Chondrocyte (in vitro differentiated cells): ENCODE results near the gene ANKMY1. TPM values are rescaled to one million over a fixed set of nuclear protein-coding genes. Genes with fewer than 3 reads are reported as not detected.

Experiments used
- DNase-seq: peaks from one replicate; pipeline ENCODE4 v3.0.0; 2021; ENCODE audit warnings: mixed read lengths, low spot score
- H3K27ac Mint-ChIP-seq: one replicate; pipeline ENCODE4 v1.8.0; 2021; ENCODE audit warnings: mild to moderate bottlenecking, moderate library complexity, mixed read lengths; ENCODE audit not compliant: unreplicated experiment
- H3K27me3 Mint-ChIP-seq: 2 replicates; pipeline ENCODE4 v1.8.0; 2021; ENCODE audit warnings: low read depth, mixed read lengths
- H3K36me3 Mint-ChIP-seq: 2 replicates; pipeline ENCODE4 v1.8.0; 2021; ENCODE audit warnings: low read depth, mixed read lengths
- H3K4me1 Mint-ChIP-seq: 2 replicates; pipeline ENCODE4 v1.8.0; 2021; ENCODE audit warnings: low read depth, mild to moderate bottlenecking, mixed read lengths
- H3K4me3 Mint-ChIP-seq: one replicate; pipeline ENCODE4 v1.8.0; 2021; ENCODE audit warnings: mild to moderate bottlenecking, moderate library complexity, mixed read lengths; ENCODE audit not compliant: unreplicated experiment
- H3K9me3 Mint-ChIP-seq: 2 replicates; pipeline ENCODE4 v1.8.0; 2021; ENCODE audit warnings: low read depth, mixed read lengths
- total RNA-seq: library from RNA; stranded (reverse); gene quantifications from 3 replicates; pipeline ENCODE4 v1.2.1, GENCODE V29; 2021
- TF ChIP-seq, protein P1 (sequence below): fragments of 200-600 bp; sonication (generic); IDR thresholded peaks from 2 replicates; pipeline ENCODE4 v1.5.0; 2021; ENCODE audit warnings: antibody characterized with exemption, mild to moderate bottlenecking, moderate library complexity

Gene ANKMY1
- total RNA-seq, 1 donor from 2014 or later = 10.8 TPM

DNA sequence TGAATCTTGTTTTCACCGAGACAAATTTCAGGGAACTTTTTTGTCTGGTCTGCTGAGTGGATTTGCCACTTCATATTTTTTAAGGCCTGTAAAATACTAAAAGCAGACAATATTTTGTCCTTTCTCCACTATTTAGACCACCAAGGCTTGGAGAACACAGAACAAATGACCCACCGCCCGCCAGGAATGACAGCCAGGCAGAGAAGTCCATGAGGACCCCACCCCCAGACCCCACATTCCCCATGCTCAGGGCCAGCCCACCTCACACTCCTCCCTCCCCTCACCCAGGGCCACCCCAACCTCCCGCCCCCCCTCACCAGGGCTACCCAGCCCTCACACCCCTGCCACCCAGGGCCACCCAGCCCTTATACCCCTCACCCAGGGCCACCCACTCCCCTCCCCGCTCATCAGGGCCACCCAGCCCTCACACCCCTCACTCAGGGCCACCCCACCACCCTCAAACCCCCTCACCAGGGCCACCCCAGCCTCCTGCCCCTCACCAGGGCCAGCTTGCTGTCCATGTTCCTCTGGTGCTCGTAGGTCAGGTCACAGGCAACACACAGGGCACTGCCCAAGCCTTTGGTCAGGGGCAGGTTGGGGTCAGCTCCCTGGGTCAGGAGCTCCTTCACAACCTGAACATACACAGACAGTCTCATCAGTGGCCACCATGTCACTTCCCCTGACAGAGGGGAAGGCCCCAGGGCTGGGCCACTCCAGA is 50.6 kb downstream of the ANKMY1 start:
- Mint-ChIP-seq H3K4me1 (no peaks in the 10 kb centered on the region), H3K27ac (no peak overlapping the region), H3K36me3 (peaks cover 15% of the 10 kb centered on the region), H3K27me3 (no peaks in the 10 kb centered on the region), H3K9me3 (no peaks in the 10 kb centered on the region), H3K4me3 (no peak overlapping the region)
- DNase-seq = peak; percentile 74
- TF ChIP-seq, protein P1, sequence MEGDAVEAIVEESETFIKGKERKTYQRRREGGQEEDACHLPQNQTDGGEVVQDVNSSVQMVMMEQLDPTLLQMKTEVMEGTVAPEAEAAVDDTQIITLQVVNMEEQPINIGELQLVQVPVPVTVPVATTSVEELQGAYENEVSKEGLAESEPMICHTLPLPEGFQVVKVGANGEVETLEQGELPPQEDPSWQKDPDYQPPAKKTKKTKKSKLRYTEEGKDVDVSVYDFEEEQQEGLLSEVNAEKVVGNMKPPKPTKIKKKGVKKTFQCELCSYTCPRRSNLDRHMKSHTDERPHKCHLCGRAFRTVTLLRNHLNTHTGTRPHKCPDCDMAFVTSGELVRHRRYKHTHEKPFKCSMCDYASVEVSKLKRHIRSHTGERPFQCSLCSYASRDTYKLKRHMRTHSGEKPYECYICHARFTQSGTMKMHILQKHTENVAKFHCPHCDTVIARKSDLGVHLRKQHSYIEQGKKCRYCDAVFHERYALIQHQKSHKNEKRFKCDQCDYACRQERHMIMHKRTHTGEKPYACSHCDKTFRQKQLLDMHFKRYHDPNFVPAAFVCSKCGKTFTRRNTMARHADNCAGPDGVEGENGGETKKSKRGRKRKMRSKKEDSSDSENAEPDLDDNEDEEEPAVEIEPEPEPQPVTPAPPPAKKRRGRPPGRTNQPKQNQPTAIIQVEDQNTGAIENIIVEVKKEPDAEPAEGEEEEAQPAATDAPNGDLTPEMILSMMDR = no peak

DNA sequence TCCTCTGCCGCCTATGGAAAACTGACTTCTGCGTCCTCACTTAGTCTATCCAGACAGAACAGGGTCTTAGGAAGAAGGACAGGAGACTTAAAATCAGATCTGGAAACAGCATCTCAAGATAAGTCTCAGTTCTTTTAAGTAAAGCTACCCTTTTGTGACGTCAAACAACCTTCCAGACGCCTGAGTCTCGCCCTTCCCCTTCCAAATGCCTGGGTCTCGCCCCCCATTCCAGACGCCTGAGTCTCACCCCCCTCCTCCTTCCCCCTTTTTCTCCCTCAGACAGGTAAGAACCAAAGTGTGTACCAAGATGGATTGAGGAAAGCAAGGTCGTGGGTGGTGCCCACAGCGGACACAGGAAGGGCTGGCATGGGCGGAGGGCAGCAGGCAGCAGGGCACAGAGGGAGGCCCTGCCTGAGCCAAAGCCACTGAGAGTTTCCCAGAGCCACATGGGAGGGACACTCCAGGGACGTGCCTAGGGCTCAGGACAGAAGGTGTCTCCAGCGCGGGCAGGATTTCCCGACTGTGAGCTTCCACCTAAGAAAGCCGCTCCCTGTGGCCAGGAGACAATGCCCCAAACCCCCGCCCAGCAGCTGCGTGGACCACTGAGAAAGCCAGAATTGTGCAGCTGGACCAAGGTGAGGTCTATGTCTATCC is 51.3 kb downstream of the ANKMY1 start:
- TF ChIP-seq, protein P1 = no peak
- Mint-ChIP-seq H3K27me3 (no peaks in the 10 kb centered on the region), H3K4me1 (no peaks in the 10 kb centered on the region), H3K27ac (no peak overlapping the region), H3K9me3 (no peaks in the 10 kb centered on the region), H3K4me3 (no peak overlapping the region), H3K36me3 (peaks cover 15% of the 10 kb centered on the region)
- DNase-seq = peak; percentile 63

DNA sequence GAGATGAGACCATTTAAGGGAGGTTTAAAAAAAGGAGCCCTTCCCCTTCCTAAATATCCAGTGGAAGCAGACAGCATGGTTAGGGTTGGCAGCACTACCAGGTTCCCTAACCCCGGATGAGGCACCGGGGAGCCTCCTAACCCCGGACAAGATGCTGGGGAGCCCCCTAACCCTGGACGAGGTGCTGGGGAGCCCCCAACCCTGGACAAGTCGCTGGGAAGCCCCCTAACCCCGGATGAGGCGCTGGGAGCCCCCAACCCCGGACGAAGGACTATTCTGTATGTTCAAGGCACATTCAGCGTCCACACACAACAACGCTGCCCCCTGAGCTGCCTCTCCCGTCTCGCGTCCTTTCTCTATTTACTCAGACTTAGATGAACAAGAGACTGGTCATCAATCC is 51.9 kb downstream of the ANKMY1 start:
- no peaks in the 10 kb centered on the region for H3K9me3 Mint-ChIP-seq
- H3K27ac Mint-ChIP-seq = no peak overlapping the region
- no peaks in the 10 kb centered on the region for H3K4me1 Mint-ChIP-seq
- TF ChIP-seq, protein P1 = no peak
- no peak overlapping the region for H3K4me3 Mint-ChIP-seq
- no peaks in the 10 kb centered on the region for H3K27me3 Mint-ChIP-seq
- peak; percentile 59 for DNase-seq
- H3K36me3 Mint-ChIP-seq = peaks cover 13% of the 10 kb centered on the region

DNA sequence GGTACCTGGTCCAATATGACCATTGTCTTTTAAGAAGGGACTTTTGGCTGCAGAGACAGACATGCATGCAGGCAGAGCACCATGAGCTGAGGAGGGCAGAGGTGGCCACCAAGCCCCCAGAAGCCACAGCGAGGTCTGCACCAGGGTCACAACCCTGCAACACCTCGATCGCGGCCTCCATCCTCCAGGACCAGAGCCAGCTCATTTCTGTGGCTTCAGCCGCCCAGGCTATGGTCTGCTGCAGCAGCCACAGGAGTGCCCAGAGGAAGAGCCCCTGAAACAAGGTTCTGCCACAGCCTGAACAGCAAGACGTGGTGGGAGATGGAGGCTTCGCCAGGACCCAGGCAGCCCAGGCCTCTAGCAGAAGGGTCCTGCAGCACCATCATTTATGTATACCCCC is 53.9 kb downstream of the ANKMY1 start:
- Mint-ChIP-seq H3K9me3 (no peaks in the 10 kb centered on the region), H3K27ac (no peak overlapping the region), H3K4me3 (no peak overlapping the region), H3K27me3 (no peaks in the 10 kb centered on the region), H3K36me3 (peaks cover 9% of the 10 kb centered on the region), H3K4me1 (no peaks in the 10 kb centered on the region)
- DNase-seq = peak; percentile 67
- TF ChIP-seq, protein P1 = no peak

DNA sequence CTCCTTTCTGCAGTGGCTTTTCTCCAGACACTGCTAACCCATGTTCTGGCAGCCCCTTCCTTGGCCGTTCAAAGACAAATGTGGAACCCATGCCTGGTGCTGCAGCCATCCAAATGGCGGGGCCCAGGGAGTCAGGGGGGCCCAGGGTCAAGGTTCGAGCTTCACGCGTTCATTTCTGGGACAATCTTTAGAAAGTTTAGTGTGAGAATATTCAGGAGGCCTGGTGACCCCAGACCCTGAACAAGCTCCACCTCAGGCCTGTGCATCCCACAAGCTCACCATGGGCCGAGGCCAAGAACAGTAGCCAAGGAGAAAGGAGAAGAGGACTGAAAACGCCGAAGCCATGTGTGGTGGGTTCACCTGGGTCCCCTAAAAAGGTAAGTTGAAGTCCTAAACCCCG is 54.4 kb downstream of the ANKMY1 start:
- Mint-ChIP-seq H3K27ac (no peak overlapping the region), H3K4me1 (no peaks in the 10 kb centered on the region), H3K36me3 (peaks cover 6% of the 10 kb centered on the region), H3K9me3 (no peaks in the 10 kb centered on the region), H3K4me3 (no peak overlapping the region), H3K27me3 (no peaks in the 10 kb centered on the region)
- no peak for DNase-seq
- TF ChIP-seq, protein P1 = no peak
